AML-193 (cell line): ENCODE measurements around the gene KMT5B.
A peak's percentile ranks its signal among the peaks of the same experiment; 100 is the strongest.

Experiments
- DNase-seq, 2 experiments: peaks; one replicate each; lab custom pipeline; 2025; lab: John Stamatoyannopoulos, UW

The KMT5B gene

GRCh38 chr11:68181719-68182451 lies 31.2 kb downstream of the KMT5B start:
- no peak for DNase-seq

GRCh38 chr11:68179847-68180246 lies 33.2 kb downstream of the KMT5B start:
- no peak for DNase-seq

GRCh38 chr11:68177877-68178276 lies 35.2 kb downstream of the KMT5B start:
- DNase-seq, result no peak

- no peak for DNase-seq
These were observed 39.2 kb downstream of the KMT5B start for GRCh38 chr11:68173926-68174325.

GRCh38 chr11:68169442-68169841 lies 43.7 kb downstream of the KMT5B start:
- DNase-seq, result no peak

GRCh38 chr11:68168694-68169093 lies 44.4 kb downstream of the KMT5B start:
- DNase-seq, result no peak

- DNase-seq, result no peak
These were observed 45.6 kb downstream of the KMT5B start for GRCh38 chr11:68167474-68167873.

- DNase-seq, result no peak
These were observed 46.1 kb downstream of the KMT5B start for GRCh38 chr11:68166969-68167368.

- no peak for DNase-seq
These were observed 47.5 kb downstream of the KMT5B start for GRCh38 chr11:68165601-68166000.

- no peak for DNase-seq
These were observed 48.7 kb downstream of the KMT5B start for GRCh38 chr11:68164437-68164836.

- no peak for DNase-seq
These were observed 49.4 kb downstream of the KMT5B start for GRCh38 chr11:68163691-68164090.

- no peak for DNase-seq
These were observed 52.9 kb downstream of the KMT5B start for GRCh38 chr11:68160100-68160695.

GRCh38 chr11:68159665-68160064 lies 53.4 kb downstream of the KMT5B start:
- no peak for DNase-seq

- DNase-seq, result no peak
These were observed 53.9 kb downstream of the KMT5B start for GRCh38 chr11:68159161-68159560.

GRCh38 chr11:68158580-68158979 lies 54.5 kb downstream of the KMT5B start:
- no peak for DNase-seq

GRCh38 chr11:68153742-68154141 lies 59.4 kb downstream of the KMT5B start:
- DNase-seq, result no peak

GRCh38 chr11:68150037-68150436 lies 63.1 kb downstream of the KMT5B start:
- peak in 1 of 2 experiments; percentile 21 for DNase-seq

- no peak for DNase-seq
These were observed 63.7 kb downstream of the KMT5B start for GRCh38 chr11:68149417-68149816.

GRCh38 chr11:68148879-68149278 lies 64.2 kb downstream of the KMT5B start:
- DNase-seq, result no peak

- no peak for DNase-seq
These were observed 64.9 kb downstream of the KMT5B start for GRCh38 chr11:68148071-68148805.

- DNase-seq, result peak; percentile 54 to 56
These were observed 66.2 kb downstream of the KMT5B start for GRCh38 chr11:68146704-68147474.

GRCh38 chr11:68146010-68146540 lies 67.0 kb downstream of the KMT5B start:
- peak; percentile 84 to 85 for DNase-seq
